Left lung (tissue), 10 donors: ENCODE results near the gene VPS45. TPM values are rescaled to one million over a fixed set of nuclear protein-coding genes. Genes with fewer than 3 reads are reported as not detected.
"Not testable (repeated sequence)": the region's sequence is repeated elsewhere in the genome, so short reads cannot be mapped to it uniquely, and the experiment has no call there.

Experiments
- ATAC-seq: fragments of 200-7000 bp; cut with Tn5 transposase; one replicate; pipeline ENCODE4 v1.9.1; 2020; ENCODE audit warnings: moderate library complexity
- DNase-seq, 4 donors: peaks; one replicate each; pipeline ENCODE4 v3.0.0-alpha.2; 2013 to 2020
- H3K27ac ChIP-seq, 2 donors: fragments of 200-600 bp; sonication (generic) in 1 of 2; one replicate each; pipeline versions ENCODE4 v1.5.0 to v1.8.0; 2020 to 2021
- H3K27me3 ChIP-seq, 2 donors: fragments of 200-600 bp; sonication (generic) in 1 of 2; one replicate each; pipeline versions ENCODE4 v1.5.0 to v1.8.0; 2020 to 2021
- H3K36me3 ChIP-seq, 2 donors: fragments of 200-600 bp; sonication (generic) in 1 of 2; one replicate each; pipeline versions ENCODE4 v1.5.0 to v1.8.0; 2020 to 2021
- H3K4me1 ChIP-seq, 2 donors: fragments of 200-600 bp; one replicate each; pipeline ENCODE4 v1.8.0; 2021
- H3K4me3 ChIP-seq, 2 donors: fragments of 200-600 bp; sonication (generic) in 1 of 2; one replicate each; pipeline versions ENCODE4 v1.5.0 to v1.8.0; 2020 to 2021; ENCODE audit warnings: mild to moderate bottlenecking in 1 of 2
- H3K9me3 ChIP-seq, 2 donors: fragments of 200-600 bp; sonication (generic) in 1 of 2; one replicate each; pipeline versions ENCODE4 v1.5.0 to v1.8.0; 2020 to 2021
- intact Hi-C, 2 donors: fragments of 100-400 bp; cut with DNase I; formaldehyde crosslinking; loops; one replicate each; pipeline versions ENCODE4 v1.11.2 to v1.14.2; 2022
- polyA plus RNA-seq, 6 donors: library from polyadenylated mRNA; unstranded; fragments of 120-200 nt; gene quantifications; one replicate each; pipeline ENCODE4 v1.2.1, GENCODE V29; 2013; ENCODE audit not compliant: insufficient read length in 6 of 6
- total RNA-seq, 2 donors: library from RNA; stranded (reverse); fragmentation: NEBNext Ultra II Directional; extraction: Animal tissue kit (Norgen Biotek cat#: 25700); gene quantifications; one replicate each; pipeline ENCODE4 v1.2.1, GENCODE V29; 2021
- TF ChIP-seq, protein P1 (sequence below), 2 donors: fragments of 200-600 bp; sonication (generic) in 1 of 2; IDR thresholded peaks; one replicate each; pipeline versions ENCODE4 v1.5.0 to v1.8.0; 2021; ENCODE audit warnings: antibody characterized with exemption in 2 of 2
- donor health status: DM: no; HTN: yes; CAD: no.
- donor health status: DM: no; HTN: no; CAD: no.

VPS45 gene
- total and polyA plus RNA-seq, 8 donors, result 36.7 to 81.2 (median 68.3) TPM

DNA sequence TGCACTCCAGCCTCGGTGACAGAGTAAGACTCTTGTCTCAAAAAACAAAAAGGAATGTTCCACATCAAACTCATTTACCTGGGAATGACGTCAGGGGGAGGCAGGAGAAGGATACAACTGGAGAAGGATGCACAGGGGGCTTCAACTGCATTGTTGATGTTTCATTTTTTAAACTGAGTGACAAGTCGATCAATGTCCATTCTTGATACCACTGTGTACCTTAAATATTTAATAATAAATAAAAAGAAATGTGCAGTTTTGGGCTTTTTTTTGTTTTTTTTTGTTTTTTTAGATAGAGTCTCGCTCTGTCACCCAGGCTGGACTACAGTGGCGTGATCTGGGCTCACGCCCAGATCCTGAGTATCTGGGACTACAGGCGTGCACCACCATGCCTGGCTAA lies 117.9 kb downstream of the VPS45 start:
- Histone ChIP-seq H3K27me3 (no peaks in the 10 kb centered on the region), H3K36me3 (no peaks in the 10 kb centered on the region), H3K4me3 (no peak overlapping the region), H3K27ac (no peak overlapping the region), H3K4me1 (peaks cover 0 to 38% of the 10 kb centered on the region in 2 donors), H3K9me3 (no peaks in the 10 kb centered on the region)
- no peak for DNase-seq
- TF ChIP-seq, protein P1, sequence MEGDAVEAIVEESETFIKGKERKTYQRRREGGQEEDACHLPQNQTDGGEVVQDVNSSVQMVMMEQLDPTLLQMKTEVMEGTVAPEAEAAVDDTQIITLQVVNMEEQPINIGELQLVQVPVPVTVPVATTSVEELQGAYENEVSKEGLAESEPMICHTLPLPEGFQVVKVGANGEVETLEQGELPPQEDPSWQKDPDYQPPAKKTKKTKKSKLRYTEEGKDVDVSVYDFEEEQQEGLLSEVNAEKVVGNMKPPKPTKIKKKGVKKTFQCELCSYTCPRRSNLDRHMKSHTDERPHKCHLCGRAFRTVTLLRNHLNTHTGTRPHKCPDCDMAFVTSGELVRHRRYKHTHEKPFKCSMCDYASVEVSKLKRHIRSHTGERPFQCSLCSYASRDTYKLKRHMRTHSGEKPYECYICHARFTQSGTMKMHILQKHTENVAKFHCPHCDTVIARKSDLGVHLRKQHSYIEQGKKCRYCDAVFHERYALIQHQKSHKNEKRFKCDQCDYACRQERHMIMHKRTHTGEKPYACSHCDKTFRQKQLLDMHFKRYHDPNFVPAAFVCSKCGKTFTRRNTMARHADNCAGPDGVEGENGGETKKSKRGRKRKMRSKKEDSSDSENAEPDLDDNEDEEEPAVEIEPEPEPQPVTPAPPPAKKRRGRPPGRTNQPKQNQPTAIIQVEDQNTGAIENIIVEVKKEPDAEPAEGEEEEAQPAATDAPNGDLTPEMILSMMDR (IDR thresholded peaks at IDR 0.05), result no peak
- ATAC-seq, result no peak
- intact Hi-C loops, result loop anchor here in 1 of 2 donors (5.0 kb wide), 1 partner anchor 223 kb away; no protein-coding TSS in a partner anchor

DNA sequence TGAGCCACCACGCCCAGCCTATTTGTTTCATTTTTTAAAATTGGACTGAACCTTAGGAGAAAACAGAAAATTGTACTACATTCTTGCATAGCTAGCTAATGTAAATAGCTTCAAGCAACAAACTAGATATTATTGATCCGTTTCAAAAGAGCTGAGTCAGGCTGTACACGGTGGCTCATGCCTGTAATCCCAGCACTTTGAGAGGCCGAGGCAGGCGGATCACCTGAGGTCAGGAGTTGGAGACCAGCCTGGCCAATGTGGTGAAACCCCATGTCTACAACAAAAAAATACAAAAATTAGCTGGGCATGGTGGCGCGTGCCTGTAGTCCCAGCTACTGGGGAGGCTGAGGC lies 118.8 kb downstream of the VPS45 start:
- not testable (repeated sequence) for DNase-seq, H3K27me3 ChIP-seq, H3K9me3 ChIP-seq, ATAC-seq, H3K36me3 ChIP-seq
- intact Hi-C loops, result loop anchor here in 1 of 2 donors (5.0 kb wide), 1 partner anchor 224 kb away; no protein-coding TSS in a partner anchor
- Histone ChIP-seq H3K4me3 (peak overlapping the region in 1 of 2 donors; percentile 3), H3K4me1 (peaks cover 0 to 35% of the 10 kb centered on the region in 2 donors), H3K27ac (peak overlapping the region; percentile 20 to 92)

DNA sequence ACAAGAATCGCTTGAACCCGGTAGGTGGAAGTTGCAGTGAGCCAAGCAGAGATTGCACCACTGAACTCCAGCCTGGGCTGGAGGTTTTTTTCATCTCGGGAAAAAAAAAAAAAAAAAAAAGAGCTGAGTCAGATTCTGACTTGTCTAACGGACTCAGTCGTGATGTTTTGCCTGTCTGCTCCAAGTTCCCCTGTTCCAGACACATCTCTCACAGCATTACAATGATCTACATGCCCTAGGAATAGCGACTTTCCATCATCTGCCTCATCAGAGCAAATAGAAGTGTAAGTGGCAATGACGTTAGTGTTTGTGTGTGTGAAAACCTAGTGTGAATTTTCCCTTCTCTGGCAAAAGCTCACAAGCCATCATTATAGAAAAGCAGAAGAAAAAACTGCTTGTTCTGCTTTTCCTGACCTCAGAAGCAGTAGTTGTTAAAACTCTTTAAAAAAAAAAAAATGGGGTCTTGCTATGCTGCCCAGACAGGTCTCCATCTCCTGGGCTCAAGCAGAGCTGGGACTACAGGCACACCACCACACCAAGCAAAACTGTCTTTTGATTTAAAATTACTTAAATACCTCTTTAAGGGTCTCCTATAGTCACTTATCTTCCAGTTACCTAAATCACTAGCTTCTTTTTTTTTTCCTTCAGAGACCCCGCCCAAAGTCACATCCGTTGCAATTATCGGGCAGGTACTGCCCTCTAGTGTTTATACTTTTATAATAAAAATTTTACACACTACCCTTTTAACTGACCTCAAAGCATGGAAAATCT lies 119.4 kb downstream of the VPS45 start:
- TF ChIP-seq, protein P1 (IDR thresholded peaks at IDR 0.05), result peak; percentile 26 to 31
- intact Hi-C loops, result loop anchor here in 1 of 2 donors (5.0 kb wide), 1 partner anchor 225 kb away; no protein-coding TSS in a partner anchor
- Histone ChIP-seq H3K4me1 (peaks cover 0 to 35% of the 10 kb centered on the region in 2 donors), H3K36me3 (no peaks in the 10 kb centered on the region), H3K4me3 (peak overlapping the region in 1 of 2 donors; percentile 3), H3K9me3 (no peaks in the 10 kb centered on the region), H3K27me3 (no peaks in the 10 kb centered on the region), H3K27ac (peak overlapping the region; percentile 20 to 92)
- ATAC-seq (peak; percentile 83), DNase-seq (peak in 3 of 4 donors; percentile 26 to 44 (median 38))

DNA sequence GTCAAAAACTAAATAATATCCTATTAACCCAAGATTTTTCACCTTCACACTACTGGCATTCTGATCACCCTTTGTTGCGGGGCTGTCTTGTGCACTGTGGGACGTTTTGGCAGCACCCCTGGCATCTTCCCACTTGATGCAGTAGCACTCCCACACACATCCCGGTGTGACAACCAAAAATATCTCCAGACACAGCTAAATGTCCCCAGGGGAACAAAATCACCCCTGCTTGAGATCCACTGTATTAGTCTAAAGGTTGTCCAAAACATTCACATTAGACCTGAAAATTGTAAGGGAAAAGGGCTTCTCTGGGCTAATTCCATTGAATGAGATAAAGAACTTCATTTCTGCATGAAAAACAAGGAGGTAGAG lies 120.0 kb downstream of the VPS45 start:
- DNase-seq, result no peak
- H3K36me3 ChIP-seq, result no peaks in the 10 kb centered on the region

DNA sequence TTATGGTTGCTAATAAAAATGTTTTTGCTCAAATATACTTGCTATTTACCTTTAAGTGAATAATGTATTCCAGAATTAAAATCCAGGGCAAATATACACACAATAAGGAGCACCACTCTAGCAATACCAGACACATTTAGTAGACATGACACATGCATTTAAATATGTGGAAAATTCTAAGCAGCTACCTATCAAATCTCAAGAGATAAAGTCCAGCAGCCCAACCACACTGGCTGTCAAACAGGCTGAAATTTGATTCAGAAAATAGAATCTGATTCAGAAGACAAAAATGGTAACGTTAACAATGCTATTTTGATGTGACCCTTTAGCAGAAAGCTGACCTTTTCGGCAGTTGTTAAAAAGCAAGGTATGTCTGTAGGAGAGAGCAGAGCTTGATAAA lies 124.4 kb downstream of the VPS45 start:
- Histone ChIP-seq H3K36me3 (no peaks in the 10 kb centered on the region), H3K27ac (no peak overlapping the region), H3K27me3 (no peaks in the 10 kb centered on the region), H3K4me3 (no peak overlapping the region), H3K4me1 (peaks cover 0 to 8% of the 10 kb centered on the region in 2 donors), H3K9me3 (no peaks in the 10 kb centered on the region)
- TF ChIP-seq, protein P1 (IDR thresholded peaks at IDR 0.05), result no peak
- DNase-seq (no peak), ATAC-seq (peak; percentile 72)
- intact Hi-C loops, result no loop called here

More for the DNA sequence above, 120.0 kb downstream of the VPS45 start:
- ATAC-seq, result peak; percentile 9
- intact Hi-C loops, result loop anchor here in 1 of 2 donors (5.0 kb wide), 1 partner anchor 225 kb away; no protein-coding TSS in a partner anchor
- peaks cover 0 to 33% of the 10 kb centered on the region in 2 donors for H3K4me1 ChIP-seq
- H3K9me3 ChIP-seq, result no peaks in the 10 kb centered on the region
- H3K27ac ChIP-seq, result peak overlapping the region in 1 of 2 donors; percentile 92
- H3K4me3 ChIP-seq, result no peak overlapping the region
- TF ChIP-seq, protein P1 (IDR thresholded peaks at IDR 0.05), result peak; percentile 0 to 4
- H3K27me3 ChIP-seq, result no peaks in the 10 kb centered on the region
